HG02970 (cell line): ENCODE measurements around the gene PSPN.
A peak's percentile ranks its signal among the peaks of the same experiment; 100 is the strongest.

Experiments used
- ATAC-seq: cut with Tn5 transposase; IDR thresholded peaks from one replicate; pipeline ENCODE4 v1.9.1; 2021; ENCODE audit warnings: mild to moderate bottlenecking, moderate library complexity, moderate number of reproducible peaks; ENCODE audit not compliant: unreplicated experiment, low FRiP score

The PSPN gene, protein sequence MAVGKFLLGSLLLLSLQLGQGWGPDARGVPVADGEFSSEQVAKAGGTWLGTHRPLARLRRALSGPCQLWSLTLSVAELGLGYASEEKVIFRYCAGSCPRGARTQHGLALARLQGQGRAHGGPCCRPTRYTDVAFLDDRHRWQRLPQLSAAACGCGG

DNA sequence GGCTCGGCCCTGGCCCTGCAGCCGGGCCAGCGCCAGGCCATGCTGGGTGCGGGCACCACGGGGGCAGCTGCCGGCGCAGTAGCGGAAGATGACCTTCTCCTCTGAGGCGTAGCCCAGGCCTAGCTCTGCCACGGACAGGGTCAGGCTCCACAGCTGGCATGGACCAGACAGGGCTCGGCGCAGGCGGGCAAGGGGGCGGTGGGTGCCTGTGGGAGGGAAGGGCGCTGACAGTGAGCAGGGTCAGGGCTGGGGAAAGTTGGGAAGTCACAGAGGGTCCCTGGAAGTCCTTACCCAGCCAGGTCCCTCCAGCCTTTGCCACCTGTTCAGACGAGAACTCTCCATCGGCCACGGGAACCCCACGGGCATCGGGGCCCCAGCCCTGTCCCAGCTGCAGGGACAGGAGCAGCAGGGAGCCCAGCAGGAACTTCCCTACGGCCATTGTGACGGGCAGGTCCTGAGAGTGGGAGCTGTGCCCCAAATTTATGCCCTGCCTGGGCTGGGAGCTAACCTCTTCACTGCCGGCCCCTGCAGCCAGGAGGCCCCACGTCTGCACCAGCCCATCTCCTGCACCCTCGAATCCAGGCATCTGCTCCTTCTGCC, at the start of gene PSPN:
PSPN (minus strand) TSS at position 523 of the 600 bp plus-strand sequence; CDS start at position 439, 84 bp downstream.
- ATAC-seq = no peak

DNA sequence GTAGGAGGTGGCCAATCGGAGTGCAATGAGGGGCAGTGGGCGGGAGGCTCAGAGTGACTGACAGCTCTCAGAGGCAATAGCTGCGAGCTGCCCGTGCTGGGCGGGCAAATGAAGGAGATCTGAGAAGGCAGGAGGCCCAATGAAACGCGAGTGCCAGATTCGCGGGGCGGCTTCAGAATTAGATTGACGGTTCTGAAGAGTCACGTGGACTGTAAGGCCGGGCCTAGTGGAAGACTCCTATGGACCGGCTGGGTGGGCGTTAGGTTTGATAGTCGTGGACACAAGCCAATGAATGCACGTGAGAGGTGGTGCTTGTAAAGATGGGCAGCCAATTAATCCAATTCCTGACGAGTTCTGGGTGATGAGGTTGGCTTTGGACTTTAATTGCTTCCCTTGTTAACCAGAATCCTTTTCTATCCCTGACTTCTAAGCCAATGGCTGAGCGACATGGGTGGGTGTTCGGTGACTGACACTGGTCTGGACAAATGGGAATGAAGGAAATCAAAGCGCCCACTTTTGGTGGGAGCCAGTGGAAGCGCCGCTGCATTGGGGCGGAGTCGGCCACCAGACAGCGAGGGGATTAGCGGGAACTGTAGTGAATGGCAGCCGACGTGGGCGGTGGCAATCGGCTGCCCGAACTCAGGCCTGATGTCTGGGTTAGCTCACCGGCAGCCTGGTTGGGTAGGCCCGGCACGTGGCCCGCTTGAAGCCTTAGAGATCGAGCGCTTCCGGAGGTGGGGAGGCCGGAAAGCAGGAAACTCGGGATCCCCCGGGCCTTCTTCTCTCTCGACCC, 49.4 kb upstream of the PSPN start:
- peak; percentile 83 for ATAC-seq

DNA sequence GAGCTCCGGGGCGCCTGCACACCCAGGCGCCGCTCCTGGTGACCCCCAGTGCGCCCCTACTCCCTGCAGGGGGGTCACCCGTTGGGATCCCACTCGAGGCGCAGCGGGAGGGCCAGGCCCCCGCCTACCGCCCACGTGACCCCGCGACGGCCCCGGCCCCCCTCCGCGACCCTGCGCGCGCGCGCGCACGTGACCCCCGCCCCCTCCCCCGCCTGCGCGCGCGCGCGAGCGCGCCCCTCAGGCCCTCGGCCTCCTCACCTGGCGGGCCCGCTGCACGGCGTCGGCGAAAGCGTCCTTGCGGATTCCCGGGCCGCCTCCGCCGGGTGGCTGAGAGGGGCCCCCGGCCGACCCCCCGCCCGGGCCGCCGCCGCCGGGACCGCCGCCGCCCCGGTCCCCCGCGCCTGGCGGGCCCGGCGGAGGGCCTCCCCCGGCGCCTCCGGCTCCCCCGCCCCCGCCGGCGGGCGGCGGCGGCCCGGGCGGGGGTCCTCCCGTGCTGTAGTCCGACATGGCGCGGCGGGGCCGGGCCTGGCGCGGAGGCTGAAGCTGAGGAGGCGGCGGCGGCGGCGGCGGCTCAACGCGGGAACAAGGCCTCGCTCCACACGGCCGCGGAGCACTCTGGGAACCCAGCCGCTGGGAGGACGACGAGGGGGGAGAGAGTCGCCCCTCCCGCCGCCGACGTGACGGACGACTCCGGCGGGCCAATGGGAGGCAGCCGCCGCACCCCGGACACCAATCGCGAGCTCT, 48.6 kb upstream of the PSPN start, which contains the start of gene KHSRP:
KHSRP (minus strand) TSS at position 617 of the 744 bp plus-strand sequence; CDS start at position 507, 110 bp downstream.
- ATAC-seq = no peak

DNA sequence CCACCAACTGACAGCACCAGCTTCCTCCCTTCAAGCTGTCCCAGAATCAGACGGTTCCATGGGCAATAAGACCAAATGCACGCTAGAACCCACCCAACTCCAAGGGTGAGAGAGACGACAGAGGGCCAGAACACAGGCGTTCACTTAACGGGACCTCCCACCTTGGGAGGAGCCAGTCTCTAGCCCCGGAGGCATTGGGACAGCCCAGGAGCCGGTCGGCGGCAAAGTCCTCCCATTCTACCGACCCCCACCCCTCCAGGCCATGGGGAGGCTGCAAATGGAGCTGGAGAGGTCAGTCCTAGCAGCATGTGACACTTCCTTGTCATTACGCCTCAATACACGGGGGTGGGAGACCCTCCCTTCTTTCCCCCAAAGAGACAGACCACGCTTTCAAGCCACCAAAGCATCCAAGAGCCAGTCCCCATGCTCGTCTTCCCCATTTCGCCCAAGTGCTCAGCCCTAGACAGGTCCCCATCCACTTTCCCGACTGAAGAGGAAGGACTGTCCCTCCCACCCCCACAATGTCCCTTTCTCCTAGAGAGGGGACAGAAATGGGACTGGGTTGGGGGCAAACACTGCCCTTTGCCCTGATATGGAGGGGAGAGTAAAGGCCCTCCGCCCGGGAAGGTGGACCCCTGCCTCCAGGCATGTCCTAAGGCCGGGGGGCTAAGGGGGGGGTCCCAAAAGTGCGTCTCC, 47.9 kb upstream of the PSPN start:
- ATAC-seq = no peak

DNA sequence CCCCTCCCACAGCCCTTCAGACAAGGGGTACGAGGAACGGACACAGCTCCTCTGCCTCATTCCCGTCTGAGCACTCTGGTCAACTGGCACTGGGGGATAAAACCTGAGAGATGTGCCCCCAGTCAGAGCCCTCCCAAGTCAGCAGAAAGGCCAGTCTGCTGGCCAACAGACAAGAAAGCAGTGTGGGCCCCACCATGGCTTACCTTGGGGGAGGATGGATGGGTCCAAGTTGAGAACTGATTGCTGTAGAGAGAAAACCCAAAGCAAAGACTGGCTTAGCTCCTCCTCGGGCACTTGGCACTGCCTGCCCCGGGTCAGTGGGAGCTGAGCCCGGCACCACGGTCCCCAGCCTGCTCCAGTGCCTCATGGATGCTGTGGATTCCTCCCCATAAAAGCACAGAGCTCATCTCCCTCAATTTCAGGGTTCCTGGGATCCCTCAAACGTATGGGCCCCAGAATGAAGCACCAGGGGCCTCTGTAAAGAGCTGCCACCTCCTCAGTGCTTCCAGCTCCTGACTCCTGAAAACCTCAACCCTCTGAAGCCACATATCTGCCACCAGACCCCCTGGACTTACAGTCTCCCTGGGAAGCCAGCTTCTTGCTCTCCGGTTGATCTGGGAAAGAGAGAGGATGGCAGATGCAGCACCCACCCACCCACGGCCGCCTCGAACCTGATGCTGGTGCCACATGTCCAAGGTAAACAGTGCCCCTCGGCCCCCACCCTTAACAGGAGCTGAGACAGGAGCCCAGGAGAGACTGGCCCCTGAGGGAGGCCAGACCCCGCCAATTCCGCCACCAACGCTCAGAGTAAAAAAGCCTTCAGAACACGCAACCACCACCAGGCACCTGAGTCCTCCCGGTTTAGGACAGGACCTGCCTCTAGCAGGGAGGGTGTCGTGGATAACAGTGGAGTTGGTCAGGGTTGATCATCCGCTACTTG, 45.6 kb upstream of the PSPN start:
- ATAC-seq = no peak

GRCh38 chr19:6418562-6418932, 42.8 kb upstream of the PSPN start:
- ATAC-seq = no peak

DNA sequence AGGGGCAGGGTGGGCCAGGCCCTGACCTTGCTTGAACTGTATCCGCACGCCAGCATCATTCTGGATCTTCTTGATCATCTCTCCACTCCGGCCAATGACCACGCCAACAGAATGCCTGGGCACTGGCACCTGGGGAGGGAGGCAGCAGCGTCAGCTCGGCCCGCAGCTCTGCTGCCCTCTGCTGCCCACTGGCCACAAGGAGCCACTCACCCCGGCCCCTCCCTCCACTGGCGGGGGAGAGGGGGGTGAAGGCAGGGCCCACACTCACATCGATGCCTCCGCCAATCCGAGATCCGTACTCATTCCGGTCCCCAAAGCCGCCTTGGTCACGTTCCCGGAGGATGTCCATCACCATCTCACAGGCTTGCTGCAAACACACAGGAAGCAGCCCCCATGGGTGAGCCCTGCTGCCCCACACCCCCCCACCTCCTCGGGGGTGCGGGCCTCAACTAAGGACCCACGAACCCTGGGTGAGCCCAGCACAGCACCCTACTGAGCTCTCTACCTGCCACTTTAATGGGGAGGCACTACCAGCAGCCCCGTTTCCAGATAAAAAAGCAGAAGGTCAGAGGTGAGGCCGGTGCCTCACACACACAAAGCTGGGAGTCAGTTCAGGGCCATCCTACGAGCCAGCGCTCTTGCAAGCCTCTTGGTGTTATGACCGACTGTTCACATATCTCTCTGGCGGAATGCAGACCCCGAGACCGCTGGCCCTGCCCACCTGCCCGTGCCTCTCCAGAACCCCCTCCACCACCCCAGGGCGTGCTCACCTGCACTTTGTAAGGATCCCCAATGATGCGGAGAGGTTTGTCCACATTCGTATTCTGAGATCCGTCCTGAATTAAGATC, 42.2 kb upstream of the PSPN start:
- no peak for ATAC-seq

- no peak for ATAC-seq
Measured at GRCh38 chr19:6416658-6417405, 41.1 kb upstream of the PSPN start.

GRCh38 chr19:6415591-6416190, 40.0 kb upstream of the PSPN start:
- no peak for ATAC-seq

GRCh38 chr19:6414793-6415590, 39.3 kb upstream of the PSPN start:
- ATAC-seq = no peak

DNA sequence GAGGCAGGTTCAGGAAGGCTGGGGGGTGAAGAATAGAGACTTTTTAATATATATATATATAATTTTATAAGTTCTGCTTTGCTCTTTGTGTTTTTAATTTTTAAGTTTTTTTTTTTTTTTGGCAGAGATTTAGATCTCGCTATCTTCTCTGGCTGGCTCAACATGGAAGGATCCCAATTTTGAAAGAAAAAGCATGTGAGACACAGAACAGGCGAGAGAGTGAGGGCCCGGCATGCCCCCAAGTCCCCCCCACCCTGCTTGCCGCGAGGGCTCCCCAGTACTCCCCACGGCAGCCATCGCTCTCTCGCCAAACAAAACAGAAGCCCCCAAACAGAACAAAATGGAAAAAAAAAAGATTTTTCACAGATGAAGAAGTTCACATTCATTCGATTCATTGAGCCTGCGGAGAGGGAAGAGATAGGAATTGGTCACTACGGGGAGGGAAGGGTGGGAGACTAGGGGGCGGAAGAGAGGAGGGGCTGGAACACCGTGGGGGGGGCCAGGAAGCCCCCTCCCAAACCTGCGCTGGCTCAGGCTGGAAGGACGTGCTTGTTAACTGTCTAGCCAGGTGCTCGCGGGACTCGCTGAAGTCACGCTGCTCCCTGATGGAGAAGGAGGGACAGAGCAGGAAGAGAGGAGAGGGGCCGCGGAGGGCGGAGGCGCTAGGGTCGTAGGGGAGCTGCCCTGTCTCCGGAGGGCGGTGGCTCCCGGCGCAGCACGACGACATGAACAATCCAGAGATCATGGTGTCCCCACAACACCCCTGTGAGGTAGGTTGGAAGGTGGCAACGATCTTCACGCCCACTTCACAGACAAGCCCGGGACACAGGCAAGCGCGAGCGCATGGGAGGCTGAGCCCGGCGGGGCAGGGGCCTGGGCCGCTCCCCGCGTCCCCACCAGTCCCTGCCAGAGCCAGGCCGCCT, 38.2 kb upstream of the PSPN start:
- no peak for ATAC-seq

DNA sequence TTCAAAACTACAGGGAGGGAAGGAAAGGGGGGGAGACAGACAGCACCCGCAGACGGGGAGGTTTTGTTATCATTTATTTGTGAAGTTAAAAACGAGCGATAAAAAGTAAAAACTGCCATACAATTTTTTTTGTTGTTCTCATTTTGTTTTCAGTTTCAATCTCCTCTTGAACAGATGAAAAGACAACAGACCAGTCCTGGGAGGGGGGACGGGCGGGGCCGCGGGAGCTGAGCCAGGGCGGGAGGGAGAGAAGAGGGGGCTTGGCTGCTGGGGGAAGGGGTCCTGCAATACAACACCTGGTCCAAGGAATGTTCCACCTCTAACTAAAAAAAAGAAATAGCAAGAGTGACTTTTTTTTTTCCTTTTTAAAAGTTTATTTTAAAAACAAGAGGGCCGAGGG, 37.6 kb upstream of the PSPN start:
- ATAC-seq = no peak

- no peak for ATAC-seq
Measured at GRCh38 chr19:6412447-6413091, 36.8 kb upstream of the PSPN start.

DNA sequence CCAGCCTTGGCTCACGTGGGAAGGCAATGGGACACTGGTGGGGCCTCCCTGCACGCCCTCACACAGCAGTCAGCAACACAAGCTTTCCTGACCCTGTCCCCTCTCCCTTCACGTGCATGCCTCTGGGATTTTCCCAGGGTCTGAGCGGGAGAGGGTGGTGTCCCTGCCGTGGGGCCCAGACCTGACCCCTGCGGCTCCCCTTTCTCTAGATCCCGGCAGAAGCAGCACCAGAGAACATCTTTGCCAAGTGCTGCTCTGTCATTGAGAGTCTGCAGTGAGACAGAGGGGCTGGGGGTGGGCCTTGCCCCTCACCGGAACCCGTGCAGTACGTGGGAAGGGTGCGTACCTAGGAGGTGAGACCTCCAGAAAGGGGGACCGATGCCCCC, 36.3 kb upstream of the PSPN start:
- no peak for ATAC-seq

DNA sequence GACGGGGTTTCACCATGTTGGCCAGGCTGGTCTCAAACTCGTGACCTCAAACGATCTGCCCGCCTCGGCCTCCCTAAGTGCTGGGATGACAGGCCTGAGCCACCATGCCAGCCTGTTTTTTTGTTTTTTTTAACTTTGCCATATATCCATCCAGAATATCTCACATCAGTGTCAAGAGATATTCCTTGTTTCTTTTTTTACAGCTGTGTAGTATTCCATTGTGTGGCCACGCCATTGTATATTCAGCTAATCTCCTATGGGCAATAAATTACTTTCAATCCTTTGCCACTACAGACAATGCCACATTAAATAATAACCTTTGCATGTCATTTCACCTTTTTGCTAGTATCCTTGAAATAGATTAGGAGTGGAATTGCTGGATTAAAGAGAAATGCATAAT, 33.6 kb upstream of the PSPN start:
- ATAC-seq = no peak
